HEK293T (cell line): Measurements from ENCODE around the gene CMPK2.

Experiments used
- L3MBTL2 ChIP-seq: fragments of 450-650 bp; conservative IDR thresholded peaks from 2 replicates; pipeline ENCODE4 v1.6.1; 2016; ENCODE audit warnings: mild to moderate bottlenecking
- SP1 ChIP-seq: fragments of 450-650 bp; IDR thresholded peaks from 2 replicates; pipeline ENCODE4 v1.6.1; 2017

- no peak for TF ChIP-seq L3MBTL2
- no peak for TF ChIP-seq SP1
Observed at GRCh38 chr2:6855860-6856547, 9.7 kb downstream of the CMPK2 start.
